ENCODE results near the gene MFGE8. TPM values are rescaled to one million over a fixed set of nuclear protein-coding genes. Genes with fewer than 3 reads are reported as not detected.
A peak's percentile ranks its signal among the peaks of the same experiment; 100 is the strongest.

Gene MFGE8
- total RNA-seq, 4 donors from 2014 or later = 212 to 664 (median 370) TPM

GRCh38 chr15:88880944-88881740 lies 32.0 kb downstream of the MFGE8 start:
- Histone ChIP-seq H3K9me3 (no peaks in the 10 kb centered on the region), H3K36me3 (no peaks in the 10 kb centered on the region), H3K27ac (no peak overlapping the region), H3K4me3 (no peak overlapping the region), H3K4me1 (no peaks in the 10 kb centered on the region), H3K27me3 (no peaks in the 10 kb centered on the region)
- no peak for TF ChIP-seq POLR2A (IDR thresholded peaks at IDR 0.05)
- TF ChIP-seq, protein P1, sequence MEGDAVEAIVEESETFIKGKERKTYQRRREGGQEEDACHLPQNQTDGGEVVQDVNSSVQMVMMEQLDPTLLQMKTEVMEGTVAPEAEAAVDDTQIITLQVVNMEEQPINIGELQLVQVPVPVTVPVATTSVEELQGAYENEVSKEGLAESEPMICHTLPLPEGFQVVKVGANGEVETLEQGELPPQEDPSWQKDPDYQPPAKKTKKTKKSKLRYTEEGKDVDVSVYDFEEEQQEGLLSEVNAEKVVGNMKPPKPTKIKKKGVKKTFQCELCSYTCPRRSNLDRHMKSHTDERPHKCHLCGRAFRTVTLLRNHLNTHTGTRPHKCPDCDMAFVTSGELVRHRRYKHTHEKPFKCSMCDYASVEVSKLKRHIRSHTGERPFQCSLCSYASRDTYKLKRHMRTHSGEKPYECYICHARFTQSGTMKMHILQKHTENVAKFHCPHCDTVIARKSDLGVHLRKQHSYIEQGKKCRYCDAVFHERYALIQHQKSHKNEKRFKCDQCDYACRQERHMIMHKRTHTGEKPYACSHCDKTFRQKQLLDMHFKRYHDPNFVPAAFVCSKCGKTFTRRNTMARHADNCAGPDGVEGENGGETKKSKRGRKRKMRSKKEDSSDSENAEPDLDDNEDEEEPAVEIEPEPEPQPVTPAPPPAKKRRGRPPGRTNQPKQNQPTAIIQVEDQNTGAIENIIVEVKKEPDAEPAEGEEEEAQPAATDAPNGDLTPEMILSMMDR (IDR thresholded peaks at IDR 0.05) = no peak
- intact Hi-C loops (cut with DNase I; ENCODE audit: low total_unique reads) = no loop called here
- DNase-seq = no peak

DNA sequence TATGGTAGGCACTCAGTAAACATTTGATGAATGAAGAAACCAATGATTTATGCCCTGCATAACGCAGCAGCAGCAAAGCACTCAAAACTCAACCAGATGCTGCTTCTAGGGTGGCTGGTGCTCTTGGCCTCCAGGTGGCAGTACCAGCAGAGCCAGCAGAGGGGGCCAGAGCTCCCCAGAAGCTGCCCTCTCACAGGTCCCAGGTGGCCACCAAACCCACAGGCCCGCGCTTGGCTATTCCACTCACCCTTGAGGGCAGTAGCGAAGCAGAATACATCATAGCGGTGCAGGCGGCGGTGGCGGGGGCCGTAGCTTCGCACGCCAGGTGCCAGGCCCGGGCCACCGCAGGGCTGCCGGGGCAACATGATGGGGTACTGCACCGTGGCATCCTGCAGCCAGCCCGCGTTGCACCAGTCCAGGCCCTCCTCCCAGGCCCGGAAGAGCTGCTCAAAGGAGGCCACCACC lies 34.4 kb downstream of the MFGE8 start:
- Histone ChIP-seq H3K4me1 (no peaks in the 10 kb centered on the region), H3K27me3 (no peaks in the 10 kb centered on the region), H3K9me3 (no peaks in the 10 kb centered on the region), H3K4me3 (no peak overlapping the region), H3K36me3 (no peaks in the 10 kb centered on the region), H3K27ac (no peak overlapping the region)
- TF ChIP-seq POLR2A (IDR thresholded peaks at IDR 0.05) = no peak
- TF ChIP-seq, protein P1 (IDR thresholded peaks at IDR 0.05) = peak in 3 of 4 experiments; percentile 14 to 36 (median 24)
- intact Hi-C loops (cut with DNase I; ENCODE audit: low total_unique reads) = no loop called here
- no peak for DNase-seq

- no peak for DNase-seq
- intact Hi-C loops (cut with DNase I; ENCODE audit: low total_unique reads) = no loop called here
Measured at GRCh38 chr15:88877906-88878305, 35.3 kb downstream of the MFGE8 start.

GRCh38 chr15:88877415-88877814 lies 35.8 kb downstream of the MFGE8 start:
- TF ChIP-seq POLR2A (IDR thresholded peaks at IDR 0.05) = no peak
- TF ChIP-seq, protein P1 (IDR thresholded peaks at IDR 0.05) = no peak
- no peak overlapping the region for H3K4me3 ChIP-seq
- no peaks in the 10 kb centered on the region for H3K4me1 ChIP-seq
- no peak for DNase-seq
- intact Hi-C loops (cut with DNase I; ENCODE audit: low total_unique reads) = no loop called here
- no peak overlapping the region for H3K27ac ChIP-seq
- H3K27me3 ChIP-seq = no peaks in the 10 kb centered on the region
- H3K9me3 ChIP-seq = no peaks in the 10 kb centered on the region
- H3K36me3 ChIP-seq = no peaks in the 10 kb centered on the region

More at GRCh38 chr15:88877906-88878305, 35.3 kb downstream of the MFGE8 start:
- Histone ChIP-seq H3K9me3 (no peaks in the 10 kb centered on the region), H3K36me3 (no peaks in the 10 kb centered on the region), H3K4me3 (no peak overlapping the region), H3K27me3 (no peaks in the 10 kb centered on the region), H3K4me1 (no peaks in the 10 kb centered on the region), H3K27ac (no peak overlapping the region)
- no peak for TF ChIP-seq POLR2A (IDR thresholded peaks at IDR 0.05)
- TF ChIP-seq, protein P1 (IDR thresholded peaks at IDR 0.05) = no peak

DNA sequence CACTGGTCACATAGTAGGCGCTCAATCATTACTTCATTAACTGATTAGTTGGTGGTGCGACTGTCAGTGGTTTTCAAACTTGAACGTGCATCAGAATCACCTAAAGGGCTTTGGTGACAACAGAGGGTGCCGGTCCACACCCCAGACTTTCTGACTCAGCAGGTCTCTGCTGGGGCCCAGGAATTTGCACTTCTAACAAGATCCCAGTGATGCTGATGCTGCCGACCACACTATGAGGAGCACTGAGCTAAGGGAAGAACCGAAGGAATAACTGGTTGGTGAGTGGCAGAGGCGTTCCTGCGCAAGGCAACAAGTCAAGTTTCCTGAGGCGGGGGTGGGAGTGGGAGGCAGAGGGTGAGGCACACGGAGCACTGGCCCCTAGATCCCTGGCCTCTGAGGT lies 36.6 kb downstream of the MFGE8 start:
- TF ChIP-seq POLR2A (IDR thresholded peaks at IDR 0.05) = no peak
- TF ChIP-seq, protein P1 (IDR thresholded peaks at IDR 0.05) = no peak
- Histone ChIP-seq H3K9me3 (no peaks in the 10 kb centered on the region), H3K36me3 (no peaks in the 10 kb centered on the region), H3K4me1 (no peaks in the 10 kb centered on the region), H3K27ac (no peak overlapping the region), H3K27me3 (no peaks in the 10 kb centered on the region), H3K4me3 (no peak overlapping the region)
- no peak for DNase-seq
- intact Hi-C loops (cut with DNase I; ENCODE audit: low total_unique reads) = no loop called here

All from uterus (tissue), 4 donors.